Activated CD4-positive, alpha-beta memory T cell treated with anti-CD3 and anti-CD28 coated beads for 36 hours (primary cell): ENCODE results near the gene NCK2. TPM values are rescaled to one million over a fixed set of nuclear protein-coding genes. Genes with fewer than 3 reads are reported as not detected.
A peak's percentile ranks its signal among the peaks of the same experiment; 100 is the strongest.

Experiments
- CTCF ChIA-PET: fragments of 350-600 bp; sonication (Branson Sonifier 250); formaldehyde crosslinking; loops from one replicate; lab custom pipeline; 2021; ENCODE audit warnings: antibody characterized with exemption, inconsistent platforms; lab: Charles Lee
- POLR2A ChIA-PET: fragments of 350-600 bp; sonication (Branson Sonifier 250); formaldehyde crosslinking; loops from one replicate; lab custom pipeline; 2021; ENCODE audit warnings: antibody characterized with exemption; lab: Charles Lee
- DNase-seq: peaks from one replicate; pipeline ENCODE4 v3.0.0-alpha.2; 2020
- H3K27ac Mint-ChIP-seq: one replicate; pipeline ENCODE4 v1.8.0; 2021; ENCODE audit warnings: mixed read lengths
- H3K27me3 Mint-ChIP-seq: one replicate; pipeline ENCODE4 v1.8.0; 2021; ENCODE audit warnings: mixed read lengths
- H3K36me3 Mint-ChIP-seq: one replicate; pipeline ENCODE4 v1.8.0; 2021; ENCODE audit warnings: mixed read lengths
- H3K4me1 Mint-ChIP-seq: one replicate; pipeline ENCODE4 v1.8.0; 2021; ENCODE audit warnings: low read depth, mixed read lengths
- H3K4me3 Mint-ChIP-seq: one replicate; pipeline ENCODE4 v1.8.0; 2021; ENCODE audit warnings: mild to moderate bottlenecking, mixed read lengths
- H3K9me3 Mint-ChIP-seq: one replicate; pipeline ENCODE4 v1.8.0; 2021; ENCODE audit warnings: mixed read lengths
- intact Hi-C: fragments of 100-400 bp; cut with micrococcal nuclease; formaldehyde crosslinking; loops from one replicate; pipeline ENCODE4 v1.15.1; 2023
- total RNA-seq, 2 experiments: library from RNA; stranded (reverse); gene quantifications; one replicate each; pipeline ENCODE4 v1.2.3, GENCODE V29; 2021

Gene NCK2
- total RNA-seq, 2 experiments from 2014 or later = 81.8 to 85.8 TPM

- Mint-ChIP-seq H3K27me3 (no peaks in the 10 kb centered on the region), H3K27ac (peak overlapping the region; percentile 87), H3K36me3 (peaks cover 28% of the 10 kb centered on the region), H3K4me3 (peak overlapping the region; percentile 27), H3K4me1 (peaks cover 97% of the 10 kb centered on the region), H3K9me3 (no peaks in the 10 kb centered on the region)
- intact Hi-C loops = loop anchor here (1.0 to 2.0 kb wide), 7 partner anchors 14 to 56 kb away; no protein-coding TSS in a partner anchor
- CTCF ChIA-PET = interaction anchor here (1.3 to 1.4 kb wide), 2 partner anchors 11 to 16 kb away, joined by 4 to 5 read pairs; no protein-coding TSS in a partner anchor
- POLR2A ChIA-PET = interaction anchor here (0.9 to 2.2 kb wide), 7 partner anchors 24 to 56 kb away, joined by 3 to 18 read pairs (median 5); no protein-coding TSS in a partner anchor
- DNase-seq = peak; percentile 83
Measured at GRCh38 chr2:105802587-105802986, 57.9 kb downstream of the NCK2 start.

- peak; percentile 59 for DNase-seq
- ChIA-PET CTCF (interaction anchor here (1.2 to 1.6 kb wide), 6 partner anchors 11 to 85 kb away, joined by 3 to 5 read pairs (median 4); no protein-coding TSS in a partner anchor), POLR2A (interaction anchor here (0.6 to 2.2 kb wide), 13 partner anchors 7 to 77 kb away, joined by 3 to 18 read pairs (median 3); no protein-coding TSS in a partner anchor)
- H3K4me1 Mint-ChIP-seq = peaks cover 96% of the 10 kb centered on the region
- H3K27me3 Mint-ChIP-seq = no peaks in the 10 kb centered on the region
- H3K9me3 Mint-ChIP-seq = no peaks in the 10 kb centered on the region
- H3K4me3 Mint-ChIP-seq = peak overlapping the region; percentile 4
- peaks cover 28% of the 10 kb centered on the region for H3K36me3 Mint-ChIP-seq
- intact Hi-C loops = loop anchor here (2.0 kb wide), 5 partner anchors 15 to 57 kb away; no protein-coding TSS in a partner anchor
- H3K27ac Mint-ChIP-seq = peak overlapping the region; percentile 87
Measured at GRCh38 chr2:105803337-105803736, 58.6 kb downstream of the NCK2 start.

- peaks cover 33% of the 10 kb centered on the region for H3K36me3 Mint-ChIP-seq
- intact Hi-C loops = loop anchor here (2.0 kb wide), 5 partner anchors 15 to 57 kb away; no protein-coding TSS in a partner anchor
- H3K4me1 Mint-ChIP-seq = peaks cover 96% of the 10 kb centered on the region
Measured at GRCh38 chr2:105803773-105804172, 59.1 kb downstream of the NCK2 start.

GRCh38 chr2:105804266-105804665, 59.6 kb downstream of the NCK2 start:
- peak overlapping the region; percentile 87 for H3K27ac Mint-ChIP-seq
- H3K27me3 Mint-ChIP-seq = no peaks in the 10 kb centered on the region
- no peaks in the 10 kb centered on the region for H3K9me3 Mint-ChIP-seq
- H3K36me3 Mint-ChIP-seq = peaks cover 35% of the 10 kb centered on the region
- no peak overlapping the region for H3K4me3 Mint-ChIP-seq
- ChIA-PET POLR2A (interaction anchor here (0.6 to 2.2 kb wide), 8 partner anchors 8 to 58 kb away, joined by 3 to 18 read pairs (median 4); no protein-coding TSS in a partner anchor), CTCF (interaction anchor here (0.7 to 1.6 kb wide), 7 partner anchors 12 to 84 kb away, joined by 3 to 5 read pairs (median 4); no protein-coding TSS in a partner anchor)
- no peak for DNase-seq
- peaks cover 96% of the 10 kb centered on the region for H3K4me1 Mint-ChIP-seq
- intact Hi-C loops = no loop called here

More at GRCh38 chr2:105803773-105804172, 59.1 kb downstream of the NCK2 start:
- H3K27me3 Mint-ChIP-seq = no peaks in the 10 kb centered on the region
- H3K4me3 Mint-ChIP-seq = peak overlapping the region; percentile 21
- ChIA-PET CTCF (interaction anchor here (0.7 to 1.6 kb wide), 8 partner anchors 12 to 85 kb away, joined by 3 to 5 read pairs (median 4); no protein-coding TSS in a partner anchor), POLR2A (interaction anchor here (0.6 to 2.2 kb wide), 15 partner anchors 8 to 77 kb away, joined by 3 to 18 read pairs (median 3); no protein-coding TSS in a partner anchor)
- DNase-seq = no peak
- H3K27ac Mint-ChIP-seq = peak overlapping the region; percentile 87
- H3K9me3 Mint-ChIP-seq = no peaks in the 10 kb centered on the region

- intact Hi-C loops = no loop called here
- no peak overlapping the region for H3K4me3 Mint-ChIP-seq
- POLR2A ChIA-PET = interaction anchor here (2.4 kb wide), 1 partner anchor 10 kb away, joined by 7 read pairs; no protein-coding TSS in a partner anchor
- DNase-seq = peak; percentile 85
- CTCF ChIA-PET = interaction anchor here (0.6 kb wide), 1 partner anchor 50 kb away, joined by 4 read pairs; no protein-coding TSS in a partner anchor
- peaks cover 95% of the 10 kb centered on the region for H3K4me1 Mint-ChIP-seq
- H3K36me3 Mint-ChIP-seq = peaks cover 26% of the 10 kb centered on the region
- no peaks in the 10 kb centered on the region for H3K27me3 Mint-ChIP-seq
- no peaks in the 10 kb centered on the region for H3K9me3 Mint-ChIP-seq
- H3K27ac Mint-ChIP-seq = peak overlapping the region; percentile 74
Measured at GRCh38 chr2:105806996-105807395, 62.3 kb downstream of the NCK2 start.

GRCh38 chr2:105808423-105809096, 63.8 kb downstream of the NCK2 start:
- DNase-seq = no peak
- H3K4me3 Mint-ChIP-seq = no peak overlapping the region
- POLR2A ChIA-PET = interaction anchor here (0.9 to 2.4 kb wide), 4 partner anchors 9 to 40 kb away, joined by 3 to 7 read pairs (median 5); no protein-coding TSS in a partner anchor
- H3K36me3 Mint-ChIP-seq = peaks cover 17% of the 10 kb centered on the region
- CTCF ChIA-PET = interaction anchor here (0.9 to 1.2 kb wide), 3 partner anchors 14 to 80 kb away, joined by 3 read pairs; no protein-coding TSS in a partner anchor
- H3K27ac Mint-ChIP-seq = peak overlapping the region; percentile 92
- no peaks in the 10 kb centered on the region for H3K9me3 Mint-ChIP-seq
- intact Hi-C loops = loop anchor here (1.0 kb wide), 2 partner anchors 10 to 18 kb away; no protein-coding TSS in a partner anchor
- H3K27me3 Mint-ChIP-seq = no peaks in the 10 kb centered on the region
- peaks cover 94% of the 10 kb centered on the region for H3K4me1 Mint-ChIP-seq

- no peak overlapping the region for H3K4me3 Mint-ChIP-seq
- no peaks in the 10 kb centered on the region for H3K27me3 Mint-ChIP-seq
- intact Hi-C loops = loop anchor here (1.0 kb wide), 2 partner anchors 11 to 19 kb away; no protein-coding TSS in a partner anchor
- ChIA-PET POLR2A (interaction anchor here (0.9 to 2.4 kb wide), 4 partner anchors 10 to 40 kb away, joined by 3 to 7 read pairs (median 5); no protein-coding TSS in a partner anchor), CTCF (interaction anchor here (0.9 to 1.2 kb wide), 3 partner anchors 13 to 79 kb away, joined by 3 read pairs; no protein-coding TSS in a partner anchor)
- peak overlapping the region; percentile 92 for H3K27ac Mint-ChIP-seq
- peak; percentile 75 for DNase-seq
- H3K36me3 Mint-ChIP-seq = peaks cover 19% of the 10 kb centered on the region
- peaks cover 93% of the 10 kb centered on the region for H3K4me1 Mint-ChIP-seq
- no peaks in the 10 kb centered on the region for H3K9me3 Mint-ChIP-seq
Measured at GRCh38 chr2:105809097-105809473, 64.4 kb downstream of the NCK2 start.

GRCh38 chr2:105809723-105810122, 65.0 kb downstream of the NCK2 start:
- Mint-ChIP-seq H3K27me3 (no peaks in the 10 kb centered on the region), H3K4me3 (no peak overlapping the region)
- CTCF ChIA-PET = interaction anchor here (1.2 kb wide), 1 partner anchor 79 kb away, joined by 3 read pairs; no protein-coding TSS in a partner anchor

GRCh38 chr2:105812180-105813044, 67.7 kb downstream of the NCK2 start:
- ChIA-PET POLR2A (interaction anchor here (0.6 to 1.5 kb wide), 4 partner anchors 9 to 698 kb away, joined by 3 read pairs; no protein-coding TSS in a partner anchor), CTCF (interaction anchor here (0.9 to 1.3 kb wide), 3 partner anchors 9 to 291 kb away, joined by 3 read pairs; no protein-coding TSS in a partner anchor)
- no peak for DNase-seq
- Mint-ChIP-seq H3K4me3 (no peak overlapping the region), H3K4me1 (peaks cover 90% of the 10 kb centered on the region), H3K27me3 (no peaks in the 10 kb centered on the region), H3K27ac (no peak overlapping the region), H3K9me3 (no peaks in the 10 kb centered on the region), H3K36me3 (peaks cover 32% of the 10 kb centered on the region)
- intact Hi-C loops = no loop called here

More at GRCh38 chr2:105809723-105810122, 65.0 kb downstream of the NCK2 start:
- Mint-ChIP-seq H3K27ac (peak overlapping the region; percentile 92), H3K4me1 (peaks cover 93% of the 10 kb centered on the region), H3K9me3 (no peaks in the 10 kb centered on the region), H3K36me3 (peaks cover 24% of the 10 kb centered on the region)
- intact Hi-C loops = loop anchor here (1.0 kb wide), 2 partner anchors 11 to 19 kb away; no protein-coding TSS in a partner anchor
- DNase-seq = no peak
- POLR2A ChIA-PET = no interaction called here

GRCh38 chr2:105813045-105813315, 68.3 kb downstream of the NCK2 start:
- no peaks in the 10 kb centered on the region for H3K9me3 Mint-ChIP-seq
- no peak for DNase-seq
- POLR2A ChIA-PET = interaction anchor here (0.6 to 0.9 kb wide), 2 partner anchors 10 to 698 kb away, joined by 3 read pairs; no protein-coding TSS in a partner anchor
- peaks cover 37% of the 10 kb centered on the region for H3K36me3 Mint-ChIP-seq
- CTCF ChIA-PET = interaction anchor here (1.3 kb wide), 1 partner anchor 8 kb away, joined by 3 read pairs; no protein-coding TSS in a partner anchor
- peak overlapping the region; percentile 23 for H3K27ac Mint-ChIP-seq
- H3K27me3 Mint-ChIP-seq = no peaks in the 10 kb centered on the region
- intact Hi-C loops = no loop called here
- no peak overlapping the region for H3K4me3 Mint-ChIP-seq
- H3K4me1 Mint-ChIP-seq = peaks cover 89% of the 10 kb centered on the region
